Gastrocnemius medialis (tissue), 4 donors: ENCODE measurements around the gene TRAPPC2L. TPM values are rescaled to one million over a fixed set of nuclear protein-coding genes. Genes with fewer than 3 reads are reported as not detected.
A peak's percentile ranks its signal among the peaks of the same experiment; 100 is the strongest.

Experiments
- ATAC-seq, 2 donors: fragments of 150-250 bp; one replicate each; pipeline ENCODE4 v1.9.1; 2016
- DNase-seq, 2 donors: peaks; one replicate each; pipeline ENCODE4 v3.0.0-alpha.2; 2019
- H3K27ac ChIP-seq, 4 donors: fragments of 200-600 bp; sonication (generic); 1 replicate in 1 of 4; 2 replicates in 3 of 4; pipeline ENCODE4 v1.5.1; 2016 to 2018; ENCODE audit warnings: mild to moderate bottlenecking in 2 of 4, moderate library complexity in 1 of 4
- H3K27me3 ChIP-seq, 3 donors: fragments of 200-600 bp; sonication (generic) in 2 of 3; 1 replicate in 1 of 3; 2 replicates in 2 of 3; pipeline versions ENCODE4 v1.5.1 to v1.6.0; 2016 to 2019; ENCODE audit warnings: mild to moderate bottlenecking in 1 of 3, moderate library complexity in 1 of 3
- H3K36me3 ChIP-seq, 2 donors: fragments of 200-600 bp; sonication (generic) in 1 of 2; one replicate each; pipeline ENCODE4 v1.5.1; 2017 to 2018
- H3K4me1 ChIP-seq, 2 donors: fragments of 200-600 bp; sonication (generic) in 1 of 2; one replicate each; pipeline ENCODE4 v1.5.1; 2016 to 2017; ENCODE audit warnings: mild to moderate bottlenecking in 2 of 2
- H3K4me3 ChIP-seq, 4 donors: fragments of 200-600 bp; sonication (generic) in 3 of 4; 1 replicate in 1 of 4; 2 replicates in 3 of 4; pipeline ENCODE4 v1.5.1; 2016 to 2019; ENCODE audit warnings: mild to moderate bottlenecking in 2 of 4
- H3K9me3 ChIP-seq, 3 donors: fragments of 200-600 bp; sonication (generic) in 2 of 3; 1 replicate in 1 of 3; 2 replicates in 2 of 3; pipeline ENCODE4 v1.5.1; 2016 to 2019
- POLR2A ChIP-seq, 2 donors: fragments of 450-650 bp; IDR thresholded peaks; one replicate each; pipeline ENCODE4 v1.6.1; 2017; ENCODE audit warnings: antibody characterized with exemption in 2 of 2, mild to moderate bottlenecking in 2 of 2, moderate library complexity in 2 of 2
- in situ Hi-C, 4 donors: fragments of 200-750 bp; cut with MboI; loops; one replicate each; pipeline versions ENCODE4 v1.15.0 to v1.8.0; 2017; ENCODE audit warnings: low sequenced_read_pairs in 4 of 4
- intact Hi-C: fragments of 100-400 bp; cut with DNase I; formaldehyde crosslinking; loops from one replicate; pipeline ENCODE4 v1.15.1; 2023; ENCODE audit warnings: low total_unique reads
- total RNA-seq, 4 donors: library from RNA; depleted of rRNA; stranded (reverse); fragments of >200 nt; gene quantifications; one replicate each; pipeline versions ENCODE4 v1.1.0 to v1.2.3, GENCODE V29; 2016
- TF ChIP-seq, protein P1 (sequence below), 5 experiments: fragments of 450-650 bp in 3 of 5; fragments of 200-600 bp in 2 of 5; sonication (generic) in 2 of 5; IDR thresholded peaks in 4 of 5; conservative IDR thresholded peaks in 1 of 5; 1 replicate in 4 of 5; 2 replicates in 1 of 5; pipeline ENCODE4 v1.5.1; 2016 to 2019; ENCODE audit warnings: antibody characterized with exemption in 5 of 5, mild to moderate bottlenecking in 3 of 5, moderate library complexity in 3 of 5

TRAPPC2L gene, protein sequence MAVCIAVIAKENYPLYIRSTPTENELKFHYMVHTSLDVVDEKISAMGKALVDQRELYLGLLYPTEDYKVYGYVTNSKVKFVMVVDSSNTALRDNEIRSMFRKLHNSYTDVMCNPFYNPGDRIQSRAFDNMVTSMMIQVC
- 10 to 100 TPM; 17.8 to 27.9 (median 20.5) TPM for total RNA-seq

DNA sequence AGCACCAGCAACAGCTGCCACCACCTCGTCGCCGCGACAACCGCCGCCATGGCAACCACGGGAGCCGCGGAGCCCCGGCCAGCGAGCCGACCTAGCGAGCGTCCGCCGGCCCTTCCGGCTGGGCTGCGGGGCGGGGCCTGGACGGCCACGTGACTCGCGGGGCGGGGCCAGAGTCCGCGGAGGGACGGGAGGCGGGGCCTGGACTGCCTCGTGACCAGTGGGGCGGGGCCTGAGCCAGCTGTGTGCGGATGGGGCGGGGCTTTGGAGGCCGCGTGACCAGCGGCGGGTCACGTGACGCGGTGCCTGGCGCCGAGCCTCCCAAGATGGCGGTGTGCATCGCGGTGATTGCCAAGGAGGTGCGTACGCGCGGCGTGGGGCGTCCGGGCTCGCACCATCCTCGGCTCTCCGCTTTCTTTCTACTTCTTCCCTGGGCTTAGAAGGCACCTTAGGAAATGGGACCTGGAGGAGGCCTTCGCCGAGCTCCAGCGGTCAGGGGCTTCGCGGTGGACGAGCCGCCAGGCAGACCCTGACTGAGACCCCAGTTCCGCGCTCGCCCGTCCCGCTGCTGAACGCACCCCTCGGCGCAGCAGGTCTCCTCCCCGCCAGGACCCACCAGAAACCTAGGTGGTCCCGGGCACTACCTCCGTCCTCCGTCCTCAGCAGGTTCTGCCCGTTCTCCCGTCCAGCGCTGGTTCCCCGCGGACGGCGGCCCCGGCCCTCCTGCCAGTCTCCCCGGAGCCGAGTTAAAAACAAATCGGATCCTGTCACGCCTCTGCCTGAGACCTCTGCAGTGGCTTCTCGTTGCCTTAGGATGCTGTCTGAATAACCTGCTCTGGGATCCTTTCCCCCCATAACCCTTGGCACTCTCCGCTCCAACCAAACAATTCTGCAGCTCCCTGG, at the start of gene TRAPPC2L, which contains the start of gene GALNS:
TSS of gene TRAPPC2L (plus strand) at position 300 of the 900 bp plus-strand sequence. CDS start at position 324, 24 bp downstream.
TSS of gene GALNS (minus strand) at position 120 of the 900 bp plus-strand sequence. CDS start at position 50, 70 bp downstream.
- ATAC-seq (peak; percentile 92 to 95), DNase-seq (peak; percentile 97)
- no peaks in the 10 kb centered on the region for H3K27me3 ChIP-seq
- peak within 1 kb of the TSS; percentile 91 to 99 (median 94) for H3K4me3 ChIP-seq
- H3K36me3 ChIP-seq = peaks cover 0 to 36% of the 10 kb centered on the region in 2 donors
- in situ Hi-C loops (loop anchor here in 1 of 4 donors (25.0 kb wide), 1 partner anchor 355 kb away; the partner anchor contains the start of genes SLC22A31 and ZNF778), intact Hi-C loops (loop anchor here (1.0 to 10.0 kb wide), 5 partner anchors 46 to 360 kb away; partner anchors contain the start of genes APRT, CDH15, CTU2 and RNF166)
- peaks cover 16 to 17% of the 10 kb centered on the region in 2 donors for H3K4me1 ChIP-seq
- TF ChIP-seq POLR2A (IDR thresholded peaks at IDR 0.05) = peak; percentile 79 to 81
- TF ChIP-seq, protein P1, sequence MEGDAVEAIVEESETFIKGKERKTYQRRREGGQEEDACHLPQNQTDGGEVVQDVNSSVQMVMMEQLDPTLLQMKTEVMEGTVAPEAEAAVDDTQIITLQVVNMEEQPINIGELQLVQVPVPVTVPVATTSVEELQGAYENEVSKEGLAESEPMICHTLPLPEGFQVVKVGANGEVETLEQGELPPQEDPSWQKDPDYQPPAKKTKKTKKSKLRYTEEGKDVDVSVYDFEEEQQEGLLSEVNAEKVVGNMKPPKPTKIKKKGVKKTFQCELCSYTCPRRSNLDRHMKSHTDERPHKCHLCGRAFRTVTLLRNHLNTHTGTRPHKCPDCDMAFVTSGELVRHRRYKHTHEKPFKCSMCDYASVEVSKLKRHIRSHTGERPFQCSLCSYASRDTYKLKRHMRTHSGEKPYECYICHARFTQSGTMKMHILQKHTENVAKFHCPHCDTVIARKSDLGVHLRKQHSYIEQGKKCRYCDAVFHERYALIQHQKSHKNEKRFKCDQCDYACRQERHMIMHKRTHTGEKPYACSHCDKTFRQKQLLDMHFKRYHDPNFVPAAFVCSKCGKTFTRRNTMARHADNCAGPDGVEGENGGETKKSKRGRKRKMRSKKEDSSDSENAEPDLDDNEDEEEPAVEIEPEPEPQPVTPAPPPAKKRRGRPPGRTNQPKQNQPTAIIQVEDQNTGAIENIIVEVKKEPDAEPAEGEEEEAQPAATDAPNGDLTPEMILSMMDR (IDR thresholded peaks at IDR 0.05 in 4 of 5, conservative IDR thresholded peaks at IDR 0.05 in 1 of 5) = peak in 2 of 5 experiments; percentile 44 to 54
- H3K9me3 ChIP-seq = no peaks in the 10 kb centered on the region
- peak within 1 kb of the TSS; percentile 89 to 92 (median 90) for H3K27ac ChIP-seq

DNA sequence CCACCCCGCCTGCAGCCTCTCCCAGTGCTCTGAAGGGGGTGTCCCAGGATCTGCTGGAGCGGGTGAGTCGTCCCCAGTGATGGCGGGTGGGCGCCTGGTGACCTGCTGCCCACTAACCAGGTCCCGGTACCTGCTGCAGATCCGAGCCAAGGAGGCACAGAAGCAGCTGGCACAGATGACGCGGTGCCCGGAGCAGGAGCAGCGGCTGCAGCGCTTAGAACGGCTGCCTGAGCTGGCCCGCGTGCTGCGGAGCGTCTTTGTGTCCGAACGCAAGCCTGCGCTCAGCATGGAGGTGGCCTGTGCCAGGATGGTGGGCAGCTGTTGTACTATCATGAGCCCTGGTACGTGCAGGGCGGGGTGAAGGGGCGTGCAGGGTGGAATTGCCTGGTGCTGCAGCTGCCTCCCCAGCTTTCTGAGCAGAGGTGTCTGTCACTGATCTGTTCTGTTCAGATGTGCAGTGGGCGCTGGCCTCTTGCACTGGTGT, 49.7 kb upstream of the TRAPPC2L start:
- no peak overlapping the region for H3K4me3 ChIP-seq
- in situ Hi-C loops = no loop called here
- ATAC-seq = no peak
- no peak for TF ChIP-seq POLR2A (IDR thresholded peaks at IDR 0.05)
- TF ChIP-seq, protein P1 (IDR thresholded peaks at IDR 0.05 in 4 of 5, conservative IDR thresholded peaks at IDR 0.05 in 1 of 5) = no peak
- DNase-seq = no peak
- H3K4me1 ChIP-seq = peaks cover 14 to 20% of the 10 kb centered on the region in 2 donors
- no peaks in the 10 kb centered on the region for H3K9me3 ChIP-seq
- peaks cover 0 to 10% (median 6%) of the 10 kb centered on the region in 3 donors for H3K27me3 ChIP-seq
- H3K36me3 ChIP-seq = peaks cover 0 to 10% of the 10 kb centered on the region in 2 donors
- intact Hi-C loops = no loop called here
- no peak overlapping the region for H3K27ac ChIP-seq

DNA sequence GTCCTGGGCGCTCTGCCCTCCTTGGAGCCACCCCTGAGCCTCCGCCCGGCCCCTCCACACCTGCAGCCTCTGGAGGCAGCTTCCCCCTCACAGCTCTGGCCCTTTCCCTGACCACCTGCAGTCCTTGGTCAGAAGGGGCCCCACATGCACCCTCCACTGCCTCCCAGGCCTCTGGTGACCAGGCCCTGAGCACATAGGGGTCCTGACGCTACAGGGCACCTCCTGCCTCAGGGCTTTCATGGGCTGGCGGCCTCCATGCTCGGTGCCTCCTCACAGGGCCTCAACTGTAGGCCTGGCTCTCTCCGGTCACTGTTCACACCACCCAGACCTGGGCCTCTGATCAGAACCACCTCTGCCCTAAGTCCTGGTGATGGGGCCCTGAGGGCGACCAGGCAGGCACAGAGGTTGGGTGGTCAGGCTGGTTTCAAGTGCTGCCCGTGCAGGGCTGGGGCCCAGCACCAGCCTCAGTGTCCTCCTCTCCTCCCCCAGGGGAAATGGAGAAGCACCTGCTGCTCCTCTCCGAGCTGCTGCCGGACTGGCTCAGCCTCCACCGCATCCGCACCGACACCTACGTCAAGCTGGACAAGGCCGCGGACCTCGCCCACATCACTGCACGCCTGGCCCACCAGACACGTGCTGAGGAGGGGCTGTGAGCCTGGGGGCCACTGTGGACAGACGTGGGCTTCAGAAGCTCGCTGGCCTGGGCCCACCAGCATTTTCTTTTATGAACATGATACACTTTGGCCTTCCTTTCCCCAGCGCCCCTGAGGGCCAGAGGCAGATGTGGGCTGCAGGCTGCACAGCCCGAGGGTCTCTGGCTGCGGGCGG, 49.1 kb upstream of the TRAPPC2L start:
- ATAC-seq = no peak
- Histone ChIP-seq H3K4me3 (no peak overlapping the region), H3K27ac (no peak overlapping the region), H3K9me3 (no peaks in the 10 kb centered on the region), H3K4me1 (peaks cover 14 to 19% of the 10 kb centered on the region in 2 donors), H3K27me3 (peaks cover 0 to 10% (median 6%) of the 10 kb centered on the region in 3 donors), H3K36me3 (peaks cover 0 to 10% of the 10 kb centered on the region in 2 donors)
- intact Hi-C loops = no loop called here
- TF ChIP-seq, protein P1 (IDR thresholded peaks at IDR 0.05 in 4 of 5, conservative IDR thresholded peaks at IDR 0.05 in 1 of 5) = no peak
- no peak for TF ChIP-seq POLR2A (IDR thresholded peaks at IDR 0.05)
- in situ Hi-C loops = no loop called here
- DNase-seq = no peak

DNA sequence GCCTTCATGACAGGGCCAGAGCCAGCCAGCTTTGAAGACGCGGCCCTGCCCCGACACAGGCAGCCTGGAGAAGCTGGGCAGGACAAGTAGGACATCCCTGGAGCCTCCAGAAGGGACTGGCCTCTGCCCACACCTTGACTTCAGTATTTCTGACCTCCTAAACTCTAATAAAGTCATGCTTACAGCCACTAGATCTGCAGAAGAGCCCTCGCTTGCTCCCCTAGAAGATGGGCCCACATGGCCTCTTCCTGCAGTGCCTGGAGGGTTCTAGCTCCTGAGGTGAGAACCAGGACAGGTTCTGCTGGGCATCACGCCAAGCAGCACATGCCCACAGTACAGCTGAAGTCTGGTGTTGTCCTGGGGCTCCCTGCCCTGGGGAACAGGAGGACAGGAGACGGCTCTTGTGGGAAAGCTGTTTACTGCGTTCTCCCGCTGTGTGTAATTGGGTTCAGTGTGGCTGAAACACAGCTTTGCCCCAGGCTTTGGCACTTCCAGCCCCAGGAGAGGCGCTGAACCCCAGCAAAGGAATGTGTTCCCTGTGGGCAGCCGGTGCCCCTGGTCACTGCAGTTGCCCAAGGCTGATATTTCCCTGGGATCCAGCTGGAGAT, 47.8 kb upstream of the TRAPPC2L start:
- intact Hi-C loops = no loop called here
- ATAC-seq (no peak), DNase-seq (no peak)
- no peak overlapping the region for H3K4me3 ChIP-seq
- peaks cover 0 to 10% of the 10 kb centered on the region in 2 donors for H3K36me3 ChIP-seq
- H3K9me3 ChIP-seq = no peaks in the 10 kb centered on the region
- in situ Hi-C loops = no loop called here
- H3K27ac ChIP-seq = no peak overlapping the region
- peaks cover 0 to 9% (median 6%) of the 10 kb centered on the region in 3 donors for H3K27me3 ChIP-seq
- TF ChIP-seq, protein P1 (IDR thresholded peaks at IDR 0.05 in 4 of 5, conservative IDR thresholded peaks at IDR 0.05 in 1 of 5) = no peak
- TF ChIP-seq POLR2A (IDR thresholded peaks at IDR 0.05) = no peak
- peaks cover 14 to 18% of the 10 kb centered on the region in 2 donors for H3K4me1 ChIP-seq
